Neural progenitor cell (in vitro differentiated cells): ENCODE data around the gene VWF. TPM values are rescaled to one million over a fixed set of nuclear protein-coding genes. Genes with fewer than 3 reads are reported as not detected.
A peak's percentile ranks its signal among the peaks of the same experiment; 100 is the strongest.

Experiments
- DNase-seq: peaks from one replicate; pipeline ENCODE4 v3.0.0-alpha.2; 2016; ENCODE audit warnings: low spot score
- H2AFZ ChIP-seq: fragments of 200-600 bp; sonication (generic); replicated peaks from 2 replicates; pipeline ENCODE4 v1.6.1; 2016; ENCODE audit warnings: antibody characterized with exemption
- H3F3A ChIP-seq: fragments of 200-600 bp; sonication (generic); 2 replicates; pipeline ENCODE4 v1.6.1; 2016; ENCODE audit warnings: antibody characterized with exemption, low read depth
- H3K27ac ChIP-seq: fragments of 200-600 bp; sonication (generic); 2 replicates; pipeline ENCODE4 v1.5.1; 2016; ENCODE audit warnings: mild to moderate bottlenecking
- H3K27me3 ChIP-seq: fragments of 200-600 bp; sonication (generic); 2 replicates; pipeline ENCODE4 v1.6.1; 2016; ENCODE audit warnings: mild to moderate bottlenecking, moderate library complexity
- H3K36me3 ChIP-seq: fragments of 200-600 bp; sonication (generic); 2 replicates; pipeline ENCODE4 v1.5.1; 2016
- H3K4me1 ChIP-seq: fragments of 200-600 bp; sonication (generic); 2 replicates; pipeline ENCODE4 v1.6.1; 2016; ENCODE audit warnings: mixed run types
- H3K4me2 ChIP-seq: fragments of 200-600 bp; sonication (generic); 2 replicates; pipeline ENCODE4 v1.6.1; 2016
- H3K4me3 ChIP-seq: fragments of 200-600 bp; sonication (generic); 2 replicates; pipeline ENCODE4 v1.5.1; 2016
- H3K79me2 ChIP-seq: fragments of 200-600 bp; sonication (generic); 2 replicates; pipeline ENCODE4 v1.6.1; 2016; ENCODE audit warnings: low read depth
- H3K9ac ChIP-seq: fragments of 200-600 bp; sonication (generic); 2 replicates; pipeline ENCODE4 v1.6.1; 2016
- H3K9me3 ChIP-seq: fragments of 200-600 bp; sonication (generic); 2 replicates; pipeline ENCODE4 v1.5.1; 2016; ENCODE audit warnings: low read depth
- H4K20me1 ChIP-seq: fragments of 200-600 bp; sonication (generic); 2 replicates; pipeline ENCODE4 v1.6.1; 2016; ENCODE audit warnings: low read depth
- H3K27ac Mint-ChIP-seq: 3 replicates; pipeline ENCODE4 v1.8.0; 2021; ENCODE audit warnings: mixed read lengths
- H3K27me3 Mint-ChIP-seq: 2 replicates; pipeline ENCODE4 v1.8.0; 2022; ENCODE audit warnings: low read depth, mild to moderate bottlenecking, inconsistent platforms, moderate library complexity, mixed read lengths; ENCODE audit not compliant: insufficient read depth
- H3K36me3 Mint-ChIP-seq: 3 replicates; pipeline ENCODE4 v1.8.0; 2021; ENCODE audit warnings: mixed read lengths
- H3K4me1 Mint-ChIP-seq: 3 replicates; pipeline ENCODE4 v1.8.0; 2021; ENCODE audit warnings: mixed read lengths
- H3K4me3 Mint-ChIP-seq: 3 replicates; pipeline ENCODE4 v1.8.0; 2021; ENCODE audit warnings: mild to moderate bottlenecking, moderate library complexity, mixed read lengths
- H3K9me3 Mint-ChIP-seq: 3 replicates; pipeline ENCODE4 v1.8.0; 2020; ENCODE audit warnings: mixed read lengths
- EZH2 ChIP-seq: fragments of 200-600 bp; sonication (generic); IDR thresholded peaks from 2 replicates; pipeline ENCODE4 v1.6.1; 2017; ENCODE audit warnings: antibody characterized with exemption, mild to moderate bottlenecking, moderate library complexity
- EZH2phosphoT487 ChIP-seq: fragments of 200-600 bp; sonication (generic); IDR thresholded peaks from 2 replicates; pipeline ENCODE4 v1.6.1; 2017; ENCODE audit warnings: antibody characterized with exemption
- total RNA-seq: library from RNA; depleted of rRNA; stranded (reverse); fragments of >200 nt; gene quantifications from 2 replicates; pipeline ENCODE4 v1.2.3, GENCODE V29; 2015; ENCODE audit warnings: low replicate concordance
- TF ChIP-seq, protein P1 (sequence below): fragments of 200-600 bp; sonication (generic); IDR thresholded peaks from 2 replicates; pipeline ENCODE4 v1.5.1; 2017; ENCODE audit warnings: antibody characterized with exemption, mild to moderate bottlenecking

VWF gene
- total RNA-seq, 1 donor from 2014 or later = 8.0 TPM

DNA sequence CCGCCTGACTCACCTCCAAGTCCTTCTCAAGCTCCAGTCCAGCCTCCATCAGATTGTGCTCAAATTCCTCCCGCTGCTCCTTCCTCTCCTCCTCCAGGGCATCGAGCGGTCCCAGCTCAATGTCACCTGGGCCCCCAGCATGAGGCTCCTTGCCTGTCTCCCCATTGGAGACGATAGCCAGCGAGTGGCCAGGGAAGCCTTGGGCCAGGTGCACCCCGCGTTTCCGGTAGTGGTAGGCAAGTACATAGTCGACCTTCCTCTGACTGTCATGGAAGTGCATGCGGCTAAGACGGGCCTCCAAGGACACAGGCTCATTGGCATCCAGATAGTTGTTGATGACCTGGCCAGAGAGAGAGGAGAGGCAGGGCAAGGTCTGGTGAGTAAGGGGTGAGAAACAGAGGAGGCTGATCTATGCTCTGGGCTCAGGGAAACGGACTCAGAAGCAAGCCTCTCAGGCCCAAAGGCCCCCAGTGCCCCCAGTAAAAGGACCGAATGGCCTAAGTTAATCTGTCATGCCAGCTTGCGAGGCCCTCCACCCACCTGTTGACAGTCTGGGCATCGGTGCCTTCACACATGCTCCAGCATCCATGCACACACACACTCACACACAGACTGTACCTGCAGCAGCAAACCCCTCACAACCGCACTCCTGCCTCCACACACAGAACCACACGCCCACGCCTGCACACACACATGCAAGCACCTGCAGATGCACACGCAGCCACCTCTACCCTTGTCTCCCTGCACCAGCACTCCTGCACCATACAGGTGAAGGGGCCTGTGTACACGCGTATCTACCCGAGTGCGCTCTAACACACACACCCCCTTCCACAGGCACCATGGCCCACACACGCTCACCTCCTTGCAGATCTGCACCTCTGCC, 203.2 kb downstream of the VWF start:
- Histone ChIP-seq H3K9me3 (no peaks in the 10 kb centered on the region), H3K36me3 (no peaks in the 10 kb centered on the region), H3K4me1 (peaks cover 13% of the 10 kb centered on the region), H2AFZ (no peak overlapping the region), H3F3A (peaks cover 10% of the 10 kb centered on the region), H3K4me2 (no peak overlapping the region), H4K20me1 (peaks cover 8% of the 10 kb centered on the region), H3K27ac (no peak overlapping the region), H3K79me2 (no peaks in the 10 kb centered on the region), H3K4me3 (no peak overlapping the region), H3K27me3 (no peaks in the 10 kb centered on the region), H3K9ac (no peak overlapping the region)
- Mint-ChIP-seq H3K36me3 (peaks cover 7% of the 10 kb centered on the region), H3K4me3 (no peak overlapping the region), H3K9me3 (no peaks in the 10 kb centered on the region), H3K4me1 (peaks cover 45% of the 10 kb centered on the region), H3K27me3 (peaks cover 15% of the 10 kb centered on the region), H3K27ac (peak overlapping the region; percentile 35)
- no peak for DNase-seq
- TF ChIP-seq, protein P1, sequence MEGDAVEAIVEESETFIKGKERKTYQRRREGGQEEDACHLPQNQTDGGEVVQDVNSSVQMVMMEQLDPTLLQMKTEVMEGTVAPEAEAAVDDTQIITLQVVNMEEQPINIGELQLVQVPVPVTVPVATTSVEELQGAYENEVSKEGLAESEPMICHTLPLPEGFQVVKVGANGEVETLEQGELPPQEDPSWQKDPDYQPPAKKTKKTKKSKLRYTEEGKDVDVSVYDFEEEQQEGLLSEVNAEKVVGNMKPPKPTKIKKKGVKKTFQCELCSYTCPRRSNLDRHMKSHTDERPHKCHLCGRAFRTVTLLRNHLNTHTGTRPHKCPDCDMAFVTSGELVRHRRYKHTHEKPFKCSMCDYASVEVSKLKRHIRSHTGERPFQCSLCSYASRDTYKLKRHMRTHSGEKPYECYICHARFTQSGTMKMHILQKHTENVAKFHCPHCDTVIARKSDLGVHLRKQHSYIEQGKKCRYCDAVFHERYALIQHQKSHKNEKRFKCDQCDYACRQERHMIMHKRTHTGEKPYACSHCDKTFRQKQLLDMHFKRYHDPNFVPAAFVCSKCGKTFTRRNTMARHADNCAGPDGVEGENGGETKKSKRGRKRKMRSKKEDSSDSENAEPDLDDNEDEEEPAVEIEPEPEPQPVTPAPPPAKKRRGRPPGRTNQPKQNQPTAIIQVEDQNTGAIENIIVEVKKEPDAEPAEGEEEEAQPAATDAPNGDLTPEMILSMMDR = no peak
- TF ChIP-seq EZH2phosphoT487 = no peak
- TF ChIP-seq EZH2 = no peak

DNA sequence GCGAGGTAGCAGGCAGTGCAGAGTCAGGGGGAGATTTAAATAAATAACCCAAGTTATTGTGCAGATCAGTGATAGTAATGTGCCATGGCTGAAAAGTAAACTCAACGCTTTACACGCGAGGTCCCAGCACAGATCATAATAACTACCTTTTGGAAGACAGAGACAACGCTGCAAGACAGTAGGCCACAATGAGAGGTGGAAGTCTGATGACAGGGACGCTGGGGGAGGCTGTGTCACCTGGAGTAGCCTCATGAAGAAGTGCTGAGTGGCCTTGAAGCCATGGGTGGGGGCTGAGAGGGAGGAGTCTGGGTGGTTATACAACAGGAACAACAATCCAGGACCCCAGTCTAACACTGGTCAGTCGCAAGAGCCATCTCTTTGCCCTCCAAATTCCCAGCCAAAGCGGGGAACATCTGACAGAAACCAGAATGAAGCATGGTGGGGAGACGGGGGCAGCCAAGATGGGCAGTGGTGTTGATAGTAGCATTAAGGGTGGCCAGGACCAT, 207.6 kb downstream of the VWF start:
- no peaks in the 10 kb centered on the region for H3K36me3 ChIP-seq
- Mint-ChIP-seq H3K9me3 (no peaks in the 10 kb centered on the region), H3K4me1 (peaks cover 22% of the 10 kb centered on the region), H3K36me3 (peaks cover 7% of the 10 kb centered on the region), H3K27me3 (peaks cover 8% of the 10 kb centered on the region), H3K27ac (peak overlapping the region; percentile 11), H3K4me3 (no peak overlapping the region)
- no peaks in the 10 kb centered on the region for H3F3A ChIP-seq
- H3K4me1 ChIP-seq = no peaks in the 10 kb centered on the region
- H4K20me1 ChIP-seq = no peaks in the 10 kb centered on the region
- H3K4me3 ChIP-seq = no peak overlapping the region
- H2AFZ ChIP-seq = no peak overlapping the region
- no peaks in the 10 kb centered on the region for H3K9me3 ChIP-seq
- no peak for DNase-seq
- H3K9ac ChIP-seq = no peak overlapping the region
- no peak for TF ChIP-seq EZH2
- TF ChIP-seq, protein P1 = no peak
- no peak for TF ChIP-seq EZH2phosphoT487
- no peaks in the 10 kb centered on the region for H3K79me2 ChIP-seq
- H3K27ac ChIP-seq = no peak overlapping the region
- H3K4me2 ChIP-seq = no peak overlapping the region
- no peaks in the 10 kb centered on the region for H3K27me3 ChIP-seq

- H3K4me1 Mint-ChIP-seq = peaks cover 18% of the 10 kb centered on the region
These were observed 209.0 kb downstream of the VWF start for GRCh38 chr12:5915511-5915910.

More at GRCh38 chr12:5915511-5915910, 209.0 kb downstream of the VWF start:
- TF ChIP-seq, protein P1 = no peak
- TF ChIP-seq EZH2phosphoT487 = no peak
- no peak for TF ChIP-seq EZH2
- H3K27me3 ChIP-seq = no peaks in the 10 kb centered on the region
- H3K4me2 ChIP-seq = no peak overlapping the region
- Mint-ChIP-seq H3K4me3 (no peak overlapping the region), H3K9me3 (no peaks in the 10 kb centered on the region), H3K27me3 (peaks cover 8% of the 10 kb centered on the region), H3K27ac (no peak overlapping the region), H3K36me3 (peaks cover 3% of the 10 kb centered on the region)
- no peaks in the 10 kb centered on the region for H3K9me3 ChIP-seq
- H2AFZ ChIP-seq = no peak overlapping the region
- H3K9ac ChIP-seq = no peak overlapping the region
- H3F3A ChIP-seq = no peaks in the 10 kb centered on the region
- no peaks in the 10 kb centered on the region for H3K79me2 ChIP-seq
- no peak for DNase-seq
- no peaks in the 10 kb centered on the region for H3K4me1 ChIP-seq
- no peak overlapping the region for H3K4me3 ChIP-seq
- no peaks in the 10 kb centered on the region for H3K36me3 ChIP-seq
- H3K27ac ChIP-seq = no peak overlapping the region
- no peaks in the 10 kb centered on the region for H4K20me1 ChIP-seq
